AG04450 (cell line): ENCODE measurements around the gene PIM3. TPM values are rescaled to one million over a fixed set of nuclear protein-coding genes. Genes with fewer than 3 reads are reported as not detected.

Experiments used
- CTCF ChIA-PET: fragments of 300-600, 350-600 bp; formaldehyde crosslinking; extraction: SDS; loops from one replicate; lab custom pipeline; 2022; ENCODE audit warnings: antibody characterized with exemption, inconsistent platforms; lab: Charles Lee
- POLR2A ChIA-PET: fragments of 350-600 bp; formaldehyde crosslinking; extraction: SDS; loops from one replicate; lab custom pipeline; 2021; ENCODE audit warnings: antibody characterized with exemption, inconsistent platforms; lab: Yijun Ruan, JAX
- DNase-seq: peaks from one replicate; pipeline ENCODE4 v3.0.0-alpha.2; 2011; ENCODE audit warnings: low read depth, low spot score
- H3K27ac ChIP-seq: one replicate; pipeline ENCODE4 v1.5.1; 2012; ENCODE audit warnings: low read depth, low read length, control low read depth
- H3K27me3 ChIP-seq: one replicate; pipeline ENCODE4 v1.6.0; 2012; ENCODE audit warnings: low read length; ENCODE audit not compliant: control insufficient read depth, insufficient read depth
- H3K4me3 ChIP-seq: 2 replicates; pipeline ENCODE4 v1.5.1; 2011; ENCODE audit warnings: mild to moderate bottlenecking, low read depth, low read length, control low read depth
- H3K9me3 ChIP-seq: 2 replicates; pipeline ENCODE4 v1.5.1; 2012; ENCODE audit warnings: low read length; ENCODE audit not compliant: control insufficient read depth, insufficient read depth
- CTCF ChIP-seq: IDR thresholded peaks from 2 replicates; pipeline ENCODE4 v1.5.1; 2011; ENCODE audit warnings: low read depth, low read length, control low read depth, inconsistent platforms
- polyA plus RNA-seq: library from polyadenylated mRNA; depleted of rRNA; stranded (reverse); fragments of >200 nt; gene quantifications from 2 replicates; pipeline ENCODE4 v1.2.3, GENCODE V29; 2011

Gene PIM3
- polyA plus RNA-seq, 1 experiment, result 6.1 TPM

- Histone ChIP-seq H3K4me3 (no peak overlapping the region), H3K27me3 (peaks cover 18% of the 10 kb centered on the region), H3K27ac (no peak overlapping the region), H3K9me3 (peaks cover 3% of the 10 kb centered on the region; the same call in 1 of the 2 replicates)
- POLR2A ChIA-PET, result no interaction called here
- no peak for DNase-seq
- CTCF ChIA-PET, result no interaction called here
- TF ChIP-seq CTCF, result no peak
Measured at GRCh38 chr22:50000587-50001387, 40.2 kb downstream of the PIM3 start.

GRCh38 chr22:50001388-50002231, 41.0 kb downstream of the PIM3 start:
- CTCF ChIA-PET, result no interaction called here
- Histone ChIP-seq H3K27ac (no peak overlapping the region), H3K4me3 (no peak overlapping the region), H3K9me3 (peaks cover 3% of the 10 kb centered on the region; the same call in 1 of the 2 replicates), H3K27me3 (peaks cover 20% of the 10 kb centered on the region)
- TF ChIP-seq CTCF, result no peak
- DNase-seq, result no peak
- POLR2A ChIA-PET, result interaction anchor here (0.7 kb wide), 2 partner anchors 68 to 169 kb away, joined by 3 to 6 read pairs; no protein-coding TSS in a partner anchor

- CTCF ChIA-PET, result no interaction called here
- POLR2A ChIA-PET, result interaction anchor here (0.5 kb wide), 1 partner anchor 227 kb away, joined by 4 read pairs; no protein-coding TSS in a partner anchor
- TF ChIP-seq CTCF, result no peak
- H3K9me3 ChIP-seq, result peaks cover 3% of the 10 kb centered on the region; the same call in 1 of the 2 replicates
- H3K27ac ChIP-seq, result no peak overlapping the region
- H3K27me3 ChIP-seq, result peaks cover 20% of the 10 kb centered on the region
- H3K4me3 ChIP-seq, result no peak overlapping the region
- DNase-seq, result no peak
Measured at GRCh38 chr22:50002791-50003190, 42.2 kb downstream of the PIM3 start.

GRCh38 chr22:50004918-50005317, 44.3 kb downstream of the PIM3 start:
- Histone ChIP-seq H3K27ac (no peak overlapping the region), H3K9me3 (no peaks in the 10 kb centered on the region; the same call in 1 of the 2 replicates), H3K4me3 (no peak overlapping the region), H3K27me3 (peaks cover 26% of the 10 kb centered on the region)
- DNase-seq, result no peak
- ChIA-PET CTCF (interaction anchor here (1.0 kb wide), 1 partner anchor 26 kb away, joined by 3 read pairs; no protein-coding TSS in a partner anchor), POLR2A (no interaction called here)
- TF ChIP-seq CTCF, result no peak
